HepG2 (cell line): ENCODE results near the gene DCUN1D4. TPM values are rescaled to one million over a fixed set of nuclear protein-coding genes. Genes with fewer than 3 reads are reported as not detected.

ENCODE experiments used
- ASH2L ChIP-seq: fragments of 300-600, 200-600 bp; sonication (generic); IDR thresholded peaks from 2 replicates; pipeline ENCODE4 v1.7.0; 2017; ENCODE audit warnings: low read depth, mild to moderate bottlenecking, moderate library complexity, mixed read lengths, low read length; ENCODE audit not compliant: insufficient read length
- CREB1 ChIP-seq, 2 experiments: fragments of 450-650 bp in 1 of 2; IDR thresholded peaks; 2 replicates each; pipeline ENCODE4 v1.6.1; 2016 to 2017; ENCODE audit warnings: control low read depth in 1 of 2, mild to moderate bottlenecking in 1 of 2, missing compliant biosample characterization in 1 of 2, missing genetic modification characterization in 1 of 2
- GATAD1 ChIP-seq: IDR thresholded peaks from 2 replicates; pipeline ENCODE4 v1.6.1; 2016; ENCODE audit warnings: missing genetic modification reagents, missing compliant biosample characterization
- HDAC1 ChIP-seq: sonication (generic); formaldehyde crosslinking; IDR thresholded peaks from 2 replicates; pipeline ENCODE4 v1.5.1; 2020; ENCODE audit warnings: mild to moderate bottlenecking, missing genetic modification reagents
- HHEX ChIP-seq: IDR thresholded peaks from 2 replicates; pipeline ENCODE4 v1.6.1; 2016; ENCODE audit warnings: control low read depth
- HOXA7 ChIP-seq: sonication (generic); formaldehyde crosslinking; IDR thresholded peaks from 2 replicates; pipeline ENCODE4 v1.8.1; 2022; ENCODE audit warnings: mild to moderate bottlenecking, missing genetic modification reagents, moderate library complexity
- JUN ChIP-seq: sonication (generic); formaldehyde crosslinking; IDR thresholded peaks from 2 replicates; pipeline ENCODE4 v1.4.0; 2020; ENCODE audit warnings: mild to moderate bottlenecking, missing genetic modification reagents
- MAFF ChIP-seq: IDR thresholded peaks from 2 replicates; pipeline ENCODE4 v1.6.1; 2011; ENCODE audit warnings: low read depth, low read length, improper control_type of control experiment
- MAFK ChIP-seq, 2 experiments: IDR thresholded peaks in 1 of 2; conservative IDR thresholded peaks in 1 of 2; 2 replicates each; pipeline ENCODE4 v1.6.1; 2011; ENCODE audit warnings: improper control_type of control experiment in 2 of 2, low read length in 2 of 2
- MED1 ChIP-seq: sonication (generic); formaldehyde crosslinking; IDR thresholded peaks from 2 replicates; pipeline ENCODE4 v1.4.0; 2020; ENCODE audit warnings: missing genetic modification reagents
- MIXL1 ChIP-seq: IDR thresholded peaks from 2 replicates; pipeline ENCODE4 v1.6.1; 2016
- PAXIP1 ChIP-seq: sonication (generic); formaldehyde crosslinking; conservative IDR thresholded peaks from 2 replicates; pipeline ENCODE4 v1.4.0; 2020; ENCODE audit warnings: mild to moderate bottlenecking, missing genetic modification reagents, moderate library complexity
- PBX3 ChIP-seq: sonication (generic); formaldehyde crosslinking; IDR thresholded peaks from 2 replicates; pipeline ENCODE4 v1.8.1; 2023; ENCODE audit warnings: missing genetic modification reagents, inconsistent platforms, borderline replicate concordance
- POLR2A ChIP-seq, 2 experiments: IDR thresholded peaks; 2 replicates each; pipeline ENCODE4 v1.6.1; 2011; ENCODE audit warnings: low read depth in 2 of 2, low read length in 2 of 2, mild to moderate bottlenecking in 1 of 2, moderate library complexity in 1 of 2; ENCODE audit not compliant: insufficient read depth in 1 of 2
- REPIN1 ChIP-seq: sonication (generic); formaldehyde crosslinking; IDR thresholded peaks from 2 replicates; pipeline ENCODE4 v1.8.0; 2022; ENCODE audit warnings: missing genetic modification reagents, low read depth, mild to moderate bottlenecking, borderline replicate concordance
- SAP130 ChIP-seq: IDR thresholded peaks from 2 replicates; pipeline ENCODE4 v1.6.1; 2016; ENCODE audit warnings: low read depth
- TBP ChIP-seq: sonication (generic); formaldehyde crosslinking; IDR thresholded peaks from 2 replicates; pipeline ENCODE4 v1.5.0; 2020; ENCODE audit warnings: missing genetic modification reagents
- ZBTB25 ChIP-seq: IDR thresholded peaks from 2 replicates; pipeline ENCODE4 v1.6.1; 2018; ENCODE audit warnings: missing genetic modification reagents
- ZNF136 ChIP-seq: sonication (generic); formaldehyde crosslinking; IDR thresholded peaks from 2 replicates; pipeline ENCODE4 v1.8.1; 2022; ENCODE audit warnings: low read depth, mild to moderate bottlenecking, moderate library complexity, missing genetic modification reagents
- ZNF292 ChIP-seq: sonication (generic); formaldehyde crosslinking; IDR thresholded peaks from 2 replicates; pipeline ENCODE4 v1.8.1; 2022; ENCODE audit warnings: mild to moderate bottlenecking, low read depth, missing genetic modification reagents, borderline replicate concordance
- ZNF562 ChIP-seq: sonication (generic); formaldehyde crosslinking; IDR thresholded peaks from 2 replicates; pipeline ENCODE4 v1.8.0; 2022; ENCODE audit warnings: missing genetic modification reagents, borderline replicate concordance
- ZNF652 ChIP-seq: IDR thresholded peaks from 2 replicates; pipeline ENCODE4 v1.6.1; 2016; ENCODE audit warnings: low read depth, borderline replicate concordance
- ZNF740 ChIP-seq: sonication (generic); formaldehyde crosslinking; IDR thresholded peaks from 2 replicates; pipeline ENCODE4 v1.4.0; 2020; ENCODE audit warnings: missing genetic modification reagents
- ZSCAN25 ChIP-seq: sonication (generic); formaldehyde crosslinking; IDR thresholded peaks from 2 replicates; pipeline ENCODE4 v1.8.0; 2022; ENCODE audit warnings: mild to moderate bottlenecking, missing genetic modification reagents
- polyA plus RNA-seq, 8 experiments: library from polyadenylated mRNA; depleted of rRNA in 3 of 8; stranded (reverse) in 7 of 8; unstranded in 1 of 8; fragments of >200 nt; fragmentation: Illumina TruSeq in 4 of 8; extraction: Trizol in 4 of 8; gene quantifications; 2 replicates each; pipeline versions ENCODE4 v1.2.1 to v1.2.3, GENCODE V29; 2011 to 2016; ENCODE audit warnings: low read depth in 4 of 8, missing spikeins in 1 of 8, mixed read lengths in 1 of 8; ENCODE audit not compliant: insufficient read depth in 1 of 8
- total RNA-seq, 5 experiments: library from RNA; depleted of rRNA; stranded (reverse); fragments of >200 nt; fragmentation: Illumina TruSeq; extraction: Trizol; gene quantifications; 2 replicates each; pipeline ENCODE4 v1.2.3, GENCODE V29; 2016; ENCODE audit warnings: low read depth in 1 of 5

DCUN1D4 gene
- total and polyA plus RNA-seq, 2 of the 13 experiments (the other 11 are each of a cell fraction or from before 2014, with no cell fraction given): 27.9 to 44.4 TPM

- TF ChIP-seq ZNF740 (0 out of 2 replicates have a peak, but pooled peaks have one; percentile 60), PBX3 (no peak), SAP130 (peak; percentile 51), MAFK (conservative IDR thresholded peaks at IDR 0.05 in 1 of 2, IDR thresholded peaks at IDR 0.05 in 1 of 2; ENCODE audit: low read length in 2 of 2) (peak; percentile 78 to 88), MAFF (peak; percentile 78), HOXA7 (no peak), MED1 (CRISPR knock-in tag) (0 out of 2 replicates have a peak, but pooled peaks have one; percentile 22), POLR2A (IDR thresholded peaks at IDR 0.05; ENCODE audit: insufficient read depth in 1 of 2, low read depth in 2 of 2, low read length in 2 of 2) (peak; percentile 38 to 63; a peak in 3 of 4 replicates), ZNF652 (peak; percentile 69), ZNF562 (CRISPR knock-in tag) (no peak), CREB1 (IDR thresholded peaks at IDR 0.05) (0 out of 2 replicates have a peak, but pooled peaks have one; percentile 11), CREB1 (CRISPR knock-in tag; IDR thresholded peaks at IDR 0.05) (no peak), MIXL1 (CRISPR knock-in tag) (peak; percentile 40; the same call in 1 of the 2 replicates), HHEX (CRISPR knock-in tag) (no peak), ZBTB25 (CRISPR knock-in tag) (no peak), ZSCAN25 (CRISPR knock-in tag) (peak; percentile 41; the same call in 1 of the 2 replicates), GATAD1 (CRISPR knock-in tag) (0 out of 2 replicates have a peak, but pooled peaks have one; percentile 9), TBP (CRISPR knock-in tag) (no peak), HDAC1 (peak; percentile 41; the same call in 1 of the 2 replicates), ZNF292 (CRISPR knock-in tag) (peak; percentile 78; the same call in 1 of the 2 replicates), ZNF136 (no peak), ASH2L (peak; percentile 100), REPIN1 (peak; percentile 49; the same call in 1 of the 2 replicates), PAXIP1 (CRISPR knock-in tag) (peak; percentile 93), JUN (CRISPR knock-in tag) (peak; percentile 50; the same call in 1 of the 2 replicates)
These were observed 37.3 kb downstream of the DCUN1D4 start (continued) for GRCh38 chr4:51880016-51880915.
